NCI-H345 treated with DMSO at 0.1 percent for 48 hours (cell line): ENCODE results near the gene SCN4B.
A peak's percentile ranks its signal among the peaks of the same experiment; 100 is the strongest.
"Not testable (repeated sequence)": the region's sequence is repeated elsewhere in the genome, so short reads cannot be mapped to it uniquely, and the experiment has no call there.

Source experiments
- DNase-seq: peaks from one replicate; lab custom pipeline; 2025; ENCODE audit not compliant: unreplicated experiment; lab: John Stamatoyannopoulos, UW

Gene SCN4B

GRCh38 chr11:118152552-118153471, at the start of gene SCN4B:
Gene SCN4B (minus strand): TSS chr11:118152823. CDS start chr11:118152673, 150 bp downstream.
- peak; percentile 12 for DNase-seq

GRCh38 chr11:118201966-118202365, 49.3 kb upstream of the SCN4B start:
- DNase-seq: no peak

- no peak for DNase-seq
Observed at GRCh38 chr11:118200901-118201680, 48.5 kb upstream of the SCN4B start.

GRCh38 chr11:118200497-118200896, 47.9 kb upstream of the SCN4B start:
- no peak for DNase-seq

- DNase-seq: no peak
Observed at GRCh38 chr11:118199135-118199534, 46.5 kb upstream of the SCN4B start.

- peak; percentile 6 for DNase-seq
Observed at GRCh38 chr11:118198370-118198769, 45.7 kb upstream of the SCN4B start.

- no peak for DNase-seq
Observed at GRCh38 chr11:118194835-118195627, 42.4 kb upstream of the SCN4B start.

GRCh38 chr11:118193910-118194566, 41.4 kb upstream of the SCN4B start:
- no peak for DNase-seq

- not testable (repeated sequence) for DNase-seq
Observed at GRCh38 chr11:118192817-118193216, 40.2 kb upstream of the SCN4B start.

GRCh38 chr11:118190942-118191506, 38.4 kb upstream of the SCN4B start:
- DNase-seq: not testable (repeated sequence)

GRCh38 chr11:118186346-118187107, 33.9 kb upstream of the SCN4B start:
- DNase-seq: no peak

GRCh38 chr11:118184784-118185579, 32.4 kb upstream of the SCN4B start:
- no peak for DNase-seq

GRCh38 chr11:118183691-118184090, 31.1 kb upstream of the SCN4B start:
- not testable (repeated sequence) for DNase-seq

- no peak for DNase-seq
Observed at GRCh38 chr11:118180300-118180703, 27.7 kb upstream of the SCN4B start.

GRCh38 chr11:118176778-118177134, 24.1 kb upstream of the SCN4B start:
- DNase-seq: no peak

GRCh38 chr11:118175993-118176777, 23.6 kb upstream of the SCN4B start, which contains the start of gene SCN2B:
Gene SCN2B (minus strand): TSS chr11:118176639. CDS start chr11:118176431, 208 bp downstream.
- no peak for DNase-seq

GRCh38 chr11:118175031-118175992, 22.7 kb upstream of the SCN4B start:
- no peak for DNase-seq
